NCI-H187 (cell line): ENCODE data around the gene RUBCN.

ENCODE experiments used
- DNase-seq, 2 experiments: peaks; one replicate each; lab custom pipeline; 2025; lab: John Stamatoyannopoulos, UW

RUBCN gene

DNA sequence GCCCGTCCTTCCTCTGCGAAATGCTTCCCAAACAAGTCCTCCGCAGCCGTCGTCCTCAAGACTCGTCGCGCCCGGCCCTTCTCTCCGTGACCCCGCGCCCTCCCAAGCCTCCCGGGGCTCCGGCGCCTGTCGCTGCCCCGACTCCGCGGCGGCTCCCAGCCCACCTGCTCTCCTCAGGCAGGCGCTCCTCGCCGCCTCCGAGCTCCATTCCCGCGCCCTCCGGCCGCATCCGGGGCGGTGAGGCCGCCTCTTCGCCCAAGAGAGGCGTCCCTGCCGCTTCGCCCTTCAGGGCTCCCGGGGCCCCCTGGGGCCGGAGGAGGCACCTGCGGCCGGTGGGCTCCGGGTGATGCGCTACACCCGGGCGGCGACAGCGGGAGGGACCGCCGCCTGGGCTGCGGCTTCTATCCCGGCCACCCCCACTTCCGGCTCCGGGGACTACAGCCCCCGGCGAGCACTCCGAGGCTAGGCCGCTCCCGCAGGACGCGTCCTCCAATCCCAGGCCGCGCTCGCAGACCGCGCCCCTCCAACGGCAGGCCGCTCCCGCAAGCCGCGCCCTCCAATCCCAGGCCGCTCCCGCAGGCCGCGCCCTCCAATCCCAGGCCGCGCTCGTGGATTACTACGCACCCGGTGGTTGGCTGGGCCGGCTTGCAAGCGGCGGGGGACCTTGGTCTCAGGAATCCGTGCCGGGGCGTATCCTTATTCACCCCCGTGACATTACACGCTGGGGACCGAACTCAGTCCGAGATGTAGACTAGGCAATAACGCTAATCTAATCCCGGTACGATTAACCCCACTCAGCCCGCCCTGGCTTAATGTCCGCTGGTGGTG is at the start of gene RUBCN:
TSS of gene RUBCN (minus strand) at position 414 of the 828 bp plus-strand sequence. CDS start at position 229, 185 bp downstream.
- DNase-seq, result peak; percentile 66 to 92

- no peak for DNase-seq
These were observed 47.4 kb upstream of the RUBCN start for GRCh38 chr3:197784019-197784585.

DNA sequence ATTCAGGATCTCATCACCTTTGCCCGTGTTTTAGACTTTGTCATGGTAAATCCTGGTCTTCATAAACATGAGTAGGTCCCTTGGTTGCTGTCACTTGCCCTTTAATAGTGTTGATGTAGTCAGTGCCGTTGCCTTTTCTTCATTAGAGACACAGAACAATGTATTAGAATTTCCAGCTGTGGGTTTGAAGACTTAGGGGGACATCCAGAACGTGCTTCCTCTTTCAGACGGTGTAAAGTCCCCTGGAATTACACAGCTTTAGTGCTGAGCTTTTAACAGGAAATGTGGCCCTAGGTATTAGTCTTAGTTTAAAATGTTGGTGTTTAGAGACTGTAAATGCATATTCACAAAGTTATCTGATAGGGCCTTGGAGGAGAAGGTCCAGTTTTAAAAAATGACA is 45.5 kb upstream of the RUBCN start:
- DNase-seq, result no peak

DNA sequence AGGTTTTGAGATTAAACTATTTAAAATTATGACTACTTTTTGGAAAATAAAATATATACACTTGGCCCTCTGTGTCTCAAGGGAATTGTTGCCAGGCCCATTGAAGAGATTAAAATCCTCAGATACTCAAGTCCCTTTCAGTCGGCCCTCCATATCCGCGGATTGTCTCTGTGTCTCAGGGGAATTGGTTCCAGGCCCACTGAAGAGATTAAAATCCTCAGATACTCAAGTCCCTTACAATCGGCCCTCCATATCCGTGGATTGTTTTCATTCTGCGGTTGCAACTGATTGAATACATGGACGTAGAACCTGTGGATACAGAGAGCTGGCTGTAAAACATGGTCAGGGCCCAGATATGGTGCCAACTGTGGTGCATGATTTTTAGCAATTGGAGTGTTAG is 38.6 kb upstream of the RUBCN start:
- DNase-seq, result peak; percentile 16 to 31

DNA sequence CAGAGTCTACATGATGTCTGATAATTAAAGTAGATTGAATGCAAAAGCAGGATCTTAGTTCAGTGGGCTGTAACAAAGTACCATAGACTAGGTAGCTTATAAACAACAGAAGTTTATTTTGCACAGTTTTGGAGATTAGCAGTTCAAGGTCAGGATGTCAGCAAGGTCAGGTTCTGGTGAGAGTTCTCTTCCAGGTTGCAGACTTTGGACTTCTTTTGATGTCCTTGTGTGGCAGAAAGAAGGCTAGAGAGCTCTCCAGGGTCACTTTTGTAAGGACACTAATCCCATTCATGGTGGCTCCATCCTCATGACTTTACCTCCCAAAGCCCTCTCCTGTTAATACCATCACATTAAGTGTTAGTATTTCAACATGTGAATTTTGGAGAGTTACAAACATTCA is 25.1 kb upstream of the RUBCN start:
- DNase-seq, result no peak

DNA sequence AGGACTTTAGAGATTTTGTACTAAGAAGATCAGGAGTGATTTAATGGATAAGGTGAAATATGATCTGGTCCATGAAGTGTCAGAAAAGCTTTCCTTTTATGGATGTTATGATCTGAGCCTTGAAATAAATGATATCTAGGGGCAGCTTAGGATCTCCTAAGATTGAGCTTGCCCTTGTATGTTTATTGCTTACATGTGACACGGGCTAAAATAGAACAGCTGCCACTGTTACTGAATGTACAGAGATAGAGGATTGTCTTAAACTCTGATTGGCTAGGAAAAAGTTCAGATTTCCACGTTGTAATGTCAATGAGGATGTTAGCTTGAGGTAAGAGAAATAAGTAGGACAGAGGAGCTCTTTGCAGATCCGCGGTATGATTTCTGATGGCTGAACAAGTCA is 21.8 kb upstream of the RUBCN start:
- DNase-seq, result no peak

DNA sequence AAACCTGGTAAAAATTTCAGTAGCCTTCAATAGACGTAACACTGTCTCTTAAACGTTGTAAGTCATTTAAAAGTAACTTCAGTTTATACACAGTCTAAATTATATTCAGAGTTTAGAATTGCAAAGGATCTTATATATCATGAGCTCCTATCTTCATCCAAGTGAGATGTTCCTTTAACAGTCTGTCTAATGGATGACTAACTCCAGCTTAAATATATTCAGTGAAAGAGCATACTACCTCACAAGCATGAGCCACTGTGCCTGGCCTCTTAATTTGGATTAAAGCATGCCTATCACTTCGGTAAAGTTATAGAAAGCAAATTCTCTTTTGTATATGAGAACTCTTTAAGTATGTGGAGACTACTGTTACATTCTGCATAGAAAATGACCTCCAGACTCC is 20.0 kb upstream of the RUBCN start:
- DNase-seq, result no peak

GRCh38 chr3:197753263-197753662 is 16.6 kb upstream of the RUBCN start:
- DNase-seq, result no peak

GRCh38 chr3:197752107-197752506 is 15.4 kb upstream of the RUBCN start:
- no peak for DNase-seq

DNA sequence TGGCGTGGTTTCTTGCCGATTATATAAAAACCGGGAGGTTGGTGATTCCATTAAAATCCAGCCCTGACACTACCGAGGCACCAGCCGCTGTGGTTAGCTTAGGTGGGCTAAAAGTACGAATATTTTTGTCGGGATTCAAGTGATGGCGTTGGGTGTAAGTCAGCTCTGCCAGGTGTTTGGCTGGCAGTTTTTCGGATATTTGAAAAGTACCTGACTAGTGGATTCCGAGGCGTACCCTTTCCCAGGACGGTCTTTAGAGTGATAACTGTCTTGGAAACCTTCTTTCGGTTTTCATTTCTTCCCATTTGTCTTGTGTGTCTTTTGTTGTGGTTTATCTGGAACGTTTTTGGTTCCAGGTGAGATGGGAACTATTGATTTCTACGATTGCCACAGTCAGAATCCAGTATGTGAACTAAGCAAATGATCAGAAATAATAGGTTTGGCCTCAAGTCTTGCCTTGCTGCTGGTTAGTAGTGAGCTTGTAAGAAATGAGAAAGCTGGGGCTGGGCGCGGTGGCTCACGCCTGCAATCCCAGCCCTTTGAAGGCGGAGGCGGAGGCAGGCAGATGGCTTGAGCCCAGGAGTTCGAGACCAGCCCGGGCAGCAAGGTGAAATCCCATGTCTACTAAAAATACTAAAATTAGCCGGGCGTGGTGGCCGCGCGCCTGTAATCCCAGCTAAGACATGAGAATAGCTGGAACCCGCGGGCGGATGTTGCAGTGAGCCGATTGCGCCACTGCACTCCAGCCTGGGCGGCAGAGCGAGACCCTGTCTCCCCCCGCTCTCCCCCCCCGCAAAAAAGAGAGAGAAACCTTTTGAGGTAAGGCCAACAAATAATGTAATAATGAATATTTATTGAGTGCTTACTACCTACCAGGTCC is 14.4 kb upstream of the RUBCN start:
- DNase-seq, result no peak

GRCh38 chr3:197750396-197750831 is 13.7 kb upstream of the RUBCN start:
- peak; percentile 8 to 75 for DNase-seq

- DNase-seq, result peak; percentile 75 to 80
These were observed 13.1 kb upstream of the RUBCN start, which contains the start of gene FYTTD1 for GRCh38 chr3:197749601-197750395. Gene FYTTD1 (plus strand): TSS chr3:197749883. CDS start chr3:197749972, 89 bp downstream.

- peak in 1 of 2 experiments; percentile 75 for DNase-seq
These were observed 12.6 kb upstream of the RUBCN start for GRCh38 chr3:197749315-197749600.

DNA sequence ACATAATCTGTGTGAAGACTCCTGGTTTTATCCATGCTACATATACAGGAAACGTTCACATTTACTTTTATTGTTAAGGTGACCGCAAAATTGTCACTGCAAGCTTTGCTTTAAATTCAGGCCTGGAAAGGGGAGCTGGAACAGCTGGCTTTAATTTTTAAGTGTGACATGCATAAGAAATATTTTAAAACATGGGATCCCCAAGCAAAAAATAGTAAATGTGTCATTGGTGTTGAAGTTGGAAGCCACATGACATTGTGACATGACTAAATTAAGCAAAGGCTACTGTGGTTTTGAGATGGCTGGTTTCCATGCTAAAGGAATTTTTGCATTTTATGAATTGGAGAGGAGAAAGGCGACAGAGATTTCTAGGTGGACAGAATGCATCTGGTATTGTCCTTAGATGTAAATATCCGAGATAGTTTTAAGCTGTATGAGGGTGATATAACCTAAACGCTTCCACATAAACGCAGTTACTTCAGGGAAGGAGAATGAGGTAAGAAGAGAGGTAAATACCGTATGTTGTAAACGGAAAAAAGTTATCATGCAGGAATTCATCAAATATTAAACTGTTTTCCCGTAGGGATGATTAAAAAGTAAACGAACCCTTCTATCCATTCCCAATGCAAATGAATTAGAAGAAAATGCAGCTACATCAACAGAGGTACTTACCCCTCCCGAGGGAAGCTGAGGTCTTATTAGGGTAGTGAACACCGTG is 12.1 kb upstream of the RUBCN start:
- DNase-seq, result no peak

DNA sequence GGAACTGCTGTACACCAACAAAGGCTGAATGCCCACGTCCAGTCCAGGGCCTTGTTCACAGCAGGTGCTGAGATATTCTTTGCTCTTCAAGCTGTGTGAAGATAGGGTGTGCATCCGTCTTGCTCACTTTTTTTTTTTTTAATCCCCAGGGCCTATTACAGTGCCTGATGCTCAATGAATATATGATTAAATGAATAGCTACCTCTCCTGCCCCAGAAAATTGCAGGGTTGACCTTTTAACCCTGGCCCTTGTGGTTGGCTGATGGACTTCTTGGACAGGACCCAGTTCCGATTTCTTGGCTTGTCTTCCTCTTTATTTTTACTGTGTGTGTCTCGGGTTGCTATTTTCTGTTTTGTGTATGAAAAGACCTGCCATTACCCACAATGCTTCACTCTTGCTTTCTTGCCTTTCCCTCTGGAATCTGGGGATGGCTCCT is 10.1 kb upstream of the RUBCN start:
- DNase-seq, result no peak

DNA sequence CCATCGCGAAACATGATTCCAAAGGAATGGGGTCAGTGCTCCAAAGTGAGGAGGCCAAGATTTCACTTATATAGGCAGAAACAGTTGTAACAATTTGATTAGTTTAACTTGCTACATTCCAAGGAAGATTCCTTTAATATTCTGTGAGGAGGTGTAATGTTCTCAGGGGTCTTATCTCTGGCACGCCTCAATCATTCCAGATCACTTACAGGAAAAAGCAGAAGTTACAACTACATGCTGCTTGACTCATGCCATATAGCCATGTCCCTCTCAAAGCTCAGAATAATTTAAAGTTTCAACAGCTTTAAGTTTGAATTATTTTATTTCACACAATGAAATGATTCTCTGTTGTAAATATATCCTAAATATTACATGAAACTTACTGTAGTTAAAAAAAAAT is 9.5 kb upstream of the RUBCN start:
- DNase-seq, result no peak

DNA sequence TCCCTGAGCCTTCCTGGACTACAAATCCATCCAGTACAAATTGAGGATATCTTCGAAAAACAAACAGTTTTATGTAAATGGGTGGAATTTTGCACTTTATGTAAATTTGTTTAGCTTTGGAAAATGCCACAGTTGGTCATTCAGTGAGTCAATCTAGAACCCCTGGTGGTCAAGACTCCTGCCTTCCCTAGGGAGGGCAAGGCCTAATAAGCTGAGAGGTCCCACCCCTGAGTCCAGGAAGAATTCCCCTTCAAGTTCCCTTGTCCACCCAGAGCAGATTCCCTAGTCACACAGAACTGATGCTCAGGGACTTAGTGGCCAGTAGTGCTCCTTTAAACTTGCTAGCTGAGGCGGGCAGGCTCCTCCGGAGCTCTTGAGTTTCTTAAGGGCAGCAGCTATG is 6.1 kb upstream of the RUBCN start:
- DNase-seq, result no peak

DNA sequence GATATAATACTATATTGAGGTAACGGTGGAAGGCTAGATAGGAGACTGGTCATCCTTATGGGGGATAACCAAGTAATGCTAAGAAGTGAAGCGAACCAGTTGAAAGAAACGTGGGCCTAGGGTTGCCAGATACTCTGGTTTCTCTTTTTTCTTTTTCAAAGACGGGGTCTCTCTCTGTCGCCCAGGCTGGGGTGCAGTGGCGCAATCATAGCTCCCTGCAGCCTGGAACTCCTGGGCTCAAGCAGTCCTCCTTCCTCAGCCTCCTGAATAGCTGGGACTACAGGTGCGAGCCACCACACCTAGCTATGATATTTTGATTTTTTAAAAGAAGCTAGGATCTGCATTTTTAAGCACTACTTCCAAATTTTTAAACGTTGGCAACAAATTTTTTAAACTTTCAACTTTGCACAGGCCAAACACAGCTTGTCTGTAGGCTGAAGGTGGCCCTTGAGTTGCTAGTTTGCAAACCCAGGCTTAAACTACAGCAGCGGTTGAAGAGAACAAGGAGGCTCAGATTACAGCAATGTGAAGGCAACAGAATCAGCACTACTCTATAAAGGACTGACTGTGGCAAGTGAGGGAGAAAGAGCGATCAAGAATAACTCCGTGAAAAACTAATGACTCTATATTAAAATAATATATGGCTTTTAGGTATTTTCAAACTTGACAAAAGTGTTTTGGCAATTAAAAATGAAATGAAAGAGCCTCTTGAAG is 1.2 kb upstream of the RUBCN start:
- no peak for DNase-seq

- no peak for DNase-seq
These were observed 580 bp upstream of the RUBCN start for GRCh38 chr3:197737319-197737649.

GRCh38 chr3:197736010-197736490 is 654 bp downstream of the RUBCN start:
- peak in 1 of 2 experiments; percentile 17 for DNase-seq
